A549 (cell line): ENCODE measurements around the gene MTMR12.

Source experiments
- ESRRA ChIP-seq: fragments of 150-350 bp; IDR thresholded peaks from 2 replicates; pipeline ENCODE4 v1.6.1; 2014; ENCODE audit warnings: mild to moderate bottlenecking, low read length, borderline replicate concordance
- JUN ChIP-seq, 2 experiments: fragments of >200 bp; sonication (Bioruptor Twin); formaldehyde crosslinking; IDR thresholded peaks; 2 replicates in 1 of 2; 3 replicates in 1 of 2; pipeline ENCODE4 v1.6.1; 2016 to 2017
- TF ChIP-seq, protein P1 (sequence below): fragments of >200 bp; sonication (Bioruptor Twin); formaldehyde crosslinking; IDR thresholded peaks from 3 replicates; pipeline ENCODE4 v1.5.1; 2016
- TF ChIP-seq, protein P2 (sequence below): fragments of 200-600 bp; sonication (generic); IDR thresholded peaks from 2 replicates; pipeline ENCODE4 v1.6.1; 2016; ENCODE audit warnings: antibody characterized with exemption, mild to moderate bottlenecking, moderate library complexity

DNA sequence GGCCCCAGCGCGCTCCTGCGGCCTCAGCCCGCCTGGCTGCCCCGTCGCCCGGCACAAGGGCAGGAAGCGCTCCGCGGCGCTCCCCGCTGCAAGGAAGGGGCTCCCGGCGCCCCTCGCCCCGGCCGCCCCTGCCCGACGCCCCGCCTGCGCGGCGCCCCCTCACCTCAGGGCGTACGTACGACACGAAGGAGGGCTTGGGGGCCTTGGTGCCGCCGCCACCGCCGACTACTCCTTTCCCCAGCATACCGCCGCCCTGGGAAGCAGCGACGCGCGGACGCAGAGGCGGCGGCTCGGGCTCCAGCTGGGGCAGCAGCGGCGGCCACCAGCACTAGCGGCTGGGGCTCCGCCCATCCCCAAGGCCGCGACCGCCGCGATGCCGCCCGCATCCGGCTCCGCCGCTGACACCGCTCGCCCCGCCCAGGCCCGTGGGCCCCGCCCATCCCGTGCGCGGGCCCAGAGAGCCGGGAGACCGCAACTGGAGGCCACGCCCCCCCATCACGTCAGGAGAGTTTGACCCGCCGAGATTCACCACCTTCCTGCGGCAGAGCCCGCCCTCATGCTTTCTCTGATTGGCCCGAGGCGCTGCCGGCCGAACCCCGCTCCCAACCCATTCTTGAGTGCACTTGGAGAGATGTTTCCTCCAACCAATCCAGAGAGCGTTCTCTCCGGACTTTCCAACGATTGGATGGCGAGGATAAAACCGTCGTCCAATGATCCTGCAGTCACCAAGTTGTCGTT, at the start of gene MTMR12:
- TF ChIP-seq, protein P1, sequence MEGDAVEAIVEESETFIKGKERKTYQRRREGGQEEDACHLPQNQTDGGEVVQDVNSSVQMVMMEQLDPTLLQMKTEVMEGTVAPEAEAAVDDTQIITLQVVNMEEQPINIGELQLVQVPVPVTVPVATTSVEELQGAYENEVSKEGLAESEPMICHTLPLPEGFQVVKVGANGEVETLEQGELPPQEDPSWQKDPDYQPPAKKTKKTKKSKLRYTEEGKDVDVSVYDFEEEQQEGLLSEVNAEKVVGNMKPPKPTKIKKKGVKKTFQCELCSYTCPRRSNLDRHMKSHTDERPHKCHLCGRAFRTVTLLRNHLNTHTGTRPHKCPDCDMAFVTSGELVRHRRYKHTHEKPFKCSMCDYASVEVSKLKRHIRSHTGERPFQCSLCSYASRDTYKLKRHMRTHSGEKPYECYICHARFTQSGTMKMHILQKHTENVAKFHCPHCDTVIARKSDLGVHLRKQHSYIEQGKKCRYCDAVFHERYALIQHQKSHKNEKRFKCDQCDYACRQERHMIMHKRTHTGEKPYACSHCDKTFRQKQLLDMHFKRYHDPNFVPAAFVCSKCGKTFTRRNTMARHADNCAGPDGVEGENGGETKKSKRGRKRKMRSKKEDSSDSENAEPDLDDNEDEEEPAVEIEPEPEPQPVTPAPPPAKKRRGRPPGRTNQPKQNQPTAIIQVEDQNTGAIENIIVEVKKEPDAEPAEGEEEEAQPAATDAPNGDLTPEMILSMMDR = no peak
- TF ChIP-seq, protein P2, sequence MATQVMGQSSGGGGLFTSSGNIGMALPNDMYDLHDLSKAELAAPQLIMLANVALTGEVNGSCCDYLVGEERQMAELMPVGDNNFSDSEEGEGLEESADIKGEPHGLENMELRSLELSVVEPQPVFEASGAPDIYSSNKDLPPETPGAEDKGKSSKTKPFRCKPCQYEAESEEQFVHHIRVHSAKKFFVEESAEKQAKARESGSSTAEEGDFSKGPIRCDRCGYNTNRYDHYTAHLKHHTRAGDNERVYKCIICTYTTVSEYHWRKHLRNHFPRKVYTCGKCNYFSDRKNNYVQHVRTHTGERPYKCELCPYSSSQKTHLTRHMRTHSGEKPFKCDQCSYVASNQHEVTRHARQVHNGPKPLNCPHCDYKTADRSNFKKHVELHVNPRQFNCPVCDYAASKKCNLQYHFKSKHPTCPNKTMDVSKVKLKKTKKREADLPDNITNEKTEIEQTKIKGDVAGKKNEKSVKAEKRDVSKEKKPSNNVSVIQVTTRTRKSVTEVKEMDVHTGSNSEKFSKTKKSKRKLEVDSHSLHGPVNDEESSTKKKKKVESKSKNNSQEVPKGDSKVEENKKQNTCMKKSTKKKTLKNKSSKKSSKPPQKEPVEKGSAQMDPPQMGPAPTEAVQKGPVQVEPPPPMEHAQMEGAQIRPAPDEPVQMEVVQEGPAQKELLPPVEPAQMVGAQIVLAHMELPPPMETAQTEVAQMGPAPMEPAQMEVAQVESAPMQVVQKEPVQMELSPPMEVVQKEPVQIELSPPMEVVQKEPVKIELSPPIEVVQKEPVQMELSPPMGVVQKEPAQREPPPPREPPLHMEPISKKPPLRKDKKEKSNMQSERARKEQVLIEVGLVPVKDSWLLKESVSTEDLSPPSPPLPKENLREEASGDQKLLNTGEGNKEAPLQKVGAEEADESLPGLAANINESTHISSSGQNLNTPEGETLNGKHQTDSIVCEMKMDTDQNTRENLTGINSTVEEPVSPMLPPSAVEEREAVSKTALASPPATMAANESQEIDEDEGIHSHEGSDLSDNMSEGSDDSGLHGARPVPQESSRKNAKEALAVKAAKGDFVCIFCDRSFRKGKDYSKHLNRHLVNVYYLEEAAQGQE = no peak
- TF ChIP-seq JUN (IDR thresholded peaks at IDR 0.05) (peak in 1 of 2 experiments; percentile 49; a peak in 1 of 5 replicates), ESRRA (no peak)
